Esophagus squamous epithelium (tissue), 4 donors: Measurements from ENCODE around the gene TRPM1.

ENCODE experiments used
- POLR2A ChIP-seq, 4 donors: fragments of 450-650 bp; IDR thresholded peaks; one replicate each; pipeline ENCODE4 v1.6.1; 2017; ENCODE audit warnings: antibody characterized with exemption in 4 of 4, mild to moderate bottlenecking in 4 of 4, moderate library complexity in 3 of 4
- TF ChIP-seq, protein P1 (sequence below), 6 experiments: fragments of 450-650 bp in 4 of 6; fragments of 200-600 bp in 2 of 6; sonication (generic) in 2 of 6; IDR thresholded peaks; one replicate each; pipeline ENCODE4 v1.5.1; 2016 to 2019; ENCODE audit warnings: antibody characterized with exemption in 6 of 6, mild to moderate bottlenecking in 4 of 6, moderate library complexity in 4 of 6

DNA sequence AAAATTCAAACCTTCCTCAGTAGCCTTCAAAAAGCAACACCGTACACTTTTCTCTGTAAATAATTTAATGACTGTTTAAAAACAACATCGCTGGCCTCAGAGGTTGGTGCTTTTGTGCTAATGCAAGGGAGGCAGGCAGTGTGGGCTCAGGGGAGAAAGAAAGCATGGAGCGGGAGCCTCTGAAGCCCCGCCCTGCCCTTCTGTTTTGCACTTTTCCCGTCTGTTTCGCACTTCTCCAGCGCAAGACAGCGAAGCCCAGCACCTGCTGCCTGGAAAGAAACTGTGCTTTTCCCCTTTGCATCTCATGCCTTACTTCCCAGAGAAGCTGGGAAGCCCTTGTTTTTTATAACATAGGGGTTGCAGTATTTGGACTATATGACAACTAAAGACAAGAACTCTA, 23.1 kb downstream of the TRPM1 start:
- TF ChIP-seq, protein P1, sequence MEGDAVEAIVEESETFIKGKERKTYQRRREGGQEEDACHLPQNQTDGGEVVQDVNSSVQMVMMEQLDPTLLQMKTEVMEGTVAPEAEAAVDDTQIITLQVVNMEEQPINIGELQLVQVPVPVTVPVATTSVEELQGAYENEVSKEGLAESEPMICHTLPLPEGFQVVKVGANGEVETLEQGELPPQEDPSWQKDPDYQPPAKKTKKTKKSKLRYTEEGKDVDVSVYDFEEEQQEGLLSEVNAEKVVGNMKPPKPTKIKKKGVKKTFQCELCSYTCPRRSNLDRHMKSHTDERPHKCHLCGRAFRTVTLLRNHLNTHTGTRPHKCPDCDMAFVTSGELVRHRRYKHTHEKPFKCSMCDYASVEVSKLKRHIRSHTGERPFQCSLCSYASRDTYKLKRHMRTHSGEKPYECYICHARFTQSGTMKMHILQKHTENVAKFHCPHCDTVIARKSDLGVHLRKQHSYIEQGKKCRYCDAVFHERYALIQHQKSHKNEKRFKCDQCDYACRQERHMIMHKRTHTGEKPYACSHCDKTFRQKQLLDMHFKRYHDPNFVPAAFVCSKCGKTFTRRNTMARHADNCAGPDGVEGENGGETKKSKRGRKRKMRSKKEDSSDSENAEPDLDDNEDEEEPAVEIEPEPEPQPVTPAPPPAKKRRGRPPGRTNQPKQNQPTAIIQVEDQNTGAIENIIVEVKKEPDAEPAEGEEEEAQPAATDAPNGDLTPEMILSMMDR (IDR thresholded peaks at IDR 0.05) = no peak
- no peak for TF ChIP-seq POLR2A (IDR thresholded peaks at IDR 0.05)
